ENCODE measurements around the gene PFKP.

The PFKP gene

DNA sequence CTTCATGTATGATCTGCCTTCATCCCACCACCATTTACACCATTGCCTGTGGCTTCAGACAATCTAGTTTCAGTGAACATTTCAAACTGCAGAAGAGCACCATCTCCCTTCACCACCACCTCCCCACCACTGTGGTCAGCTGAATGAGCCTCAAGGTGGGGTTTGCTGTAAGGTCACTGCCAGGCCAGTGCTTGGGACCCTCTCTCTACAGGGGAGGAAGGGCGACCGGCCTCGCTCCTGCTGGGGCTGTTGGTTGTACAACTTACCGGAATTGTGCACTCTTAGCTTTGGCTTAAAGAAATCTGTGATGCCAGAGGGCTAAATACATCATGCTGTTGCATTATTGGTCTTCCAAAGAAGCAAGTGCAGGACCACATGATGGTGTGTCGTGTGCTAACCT lies 26.6 kb downstream of the PFKP start:
- peak overlapping the region; percentile 99 for H3K27ac ChIP-seq
- no peak for DNase-seq
- in situ Hi-C loops (cut with HindIII; ENCODE audit: low pct_ligation_motif_present, low sequenced_read_pairs): no loop called here
- TF ChIP-seq, protein P1, sequence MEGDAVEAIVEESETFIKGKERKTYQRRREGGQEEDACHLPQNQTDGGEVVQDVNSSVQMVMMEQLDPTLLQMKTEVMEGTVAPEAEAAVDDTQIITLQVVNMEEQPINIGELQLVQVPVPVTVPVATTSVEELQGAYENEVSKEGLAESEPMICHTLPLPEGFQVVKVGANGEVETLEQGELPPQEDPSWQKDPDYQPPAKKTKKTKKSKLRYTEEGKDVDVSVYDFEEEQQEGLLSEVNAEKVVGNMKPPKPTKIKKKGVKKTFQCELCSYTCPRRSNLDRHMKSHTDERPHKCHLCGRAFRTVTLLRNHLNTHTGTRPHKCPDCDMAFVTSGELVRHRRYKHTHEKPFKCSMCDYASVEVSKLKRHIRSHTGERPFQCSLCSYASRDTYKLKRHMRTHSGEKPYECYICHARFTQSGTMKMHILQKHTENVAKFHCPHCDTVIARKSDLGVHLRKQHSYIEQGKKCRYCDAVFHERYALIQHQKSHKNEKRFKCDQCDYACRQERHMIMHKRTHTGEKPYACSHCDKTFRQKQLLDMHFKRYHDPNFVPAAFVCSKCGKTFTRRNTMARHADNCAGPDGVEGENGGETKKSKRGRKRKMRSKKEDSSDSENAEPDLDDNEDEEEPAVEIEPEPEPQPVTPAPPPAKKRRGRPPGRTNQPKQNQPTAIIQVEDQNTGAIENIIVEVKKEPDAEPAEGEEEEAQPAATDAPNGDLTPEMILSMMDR (IDR thresholded peaks at IDR 0.05; ENCODE audit: low read depth, low read length, missing control alignments): no peak
- no peaks in the 10 kb centered on the region for H3K27me3 ChIP-seq (replicated peaks)
- no peak overlapping the region for H3K4me3 ChIP-seq (ENCODE audit: low read depth, low read length)
- peaks cover 4% of the 10 kb centered on the region for H3K36me3 ChIP-seq (replicated peaks)

DNA sequence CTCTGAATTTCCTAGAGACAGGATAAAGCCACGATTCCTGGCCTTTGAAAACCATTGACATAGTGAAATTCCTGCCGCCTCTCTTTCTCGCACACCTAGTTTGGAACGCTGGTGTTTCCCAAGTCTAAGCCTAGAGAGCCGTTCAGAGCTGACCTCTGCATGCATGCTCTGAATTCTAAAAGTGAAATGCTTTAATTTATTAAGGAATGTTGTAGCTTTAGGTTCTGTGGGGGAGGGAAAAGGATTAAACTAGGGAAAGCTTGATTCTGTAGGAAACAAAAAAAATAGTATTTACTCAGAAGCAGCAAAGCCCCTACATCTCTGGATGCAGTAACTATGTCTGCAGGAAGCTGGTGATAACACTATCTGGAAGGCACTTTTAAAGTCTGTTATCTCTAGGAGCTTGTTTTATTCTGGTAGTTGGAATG lies 27.3 kb downstream of the PFKP start:
- no peak overlapping the region for H3K4me3 ChIP-seq (ENCODE audit: low read depth, low read length)
- in situ Hi-C loops (cut with HindIII; ENCODE audit: low pct_ligation_motif_present, low sequenced_read_pairs): no loop called here
- TF ChIP-seq, protein P1 (IDR thresholded peaks at IDR 0.05; ENCODE audit: low read depth, low read length, missing control alignments): no peak

DNA sequence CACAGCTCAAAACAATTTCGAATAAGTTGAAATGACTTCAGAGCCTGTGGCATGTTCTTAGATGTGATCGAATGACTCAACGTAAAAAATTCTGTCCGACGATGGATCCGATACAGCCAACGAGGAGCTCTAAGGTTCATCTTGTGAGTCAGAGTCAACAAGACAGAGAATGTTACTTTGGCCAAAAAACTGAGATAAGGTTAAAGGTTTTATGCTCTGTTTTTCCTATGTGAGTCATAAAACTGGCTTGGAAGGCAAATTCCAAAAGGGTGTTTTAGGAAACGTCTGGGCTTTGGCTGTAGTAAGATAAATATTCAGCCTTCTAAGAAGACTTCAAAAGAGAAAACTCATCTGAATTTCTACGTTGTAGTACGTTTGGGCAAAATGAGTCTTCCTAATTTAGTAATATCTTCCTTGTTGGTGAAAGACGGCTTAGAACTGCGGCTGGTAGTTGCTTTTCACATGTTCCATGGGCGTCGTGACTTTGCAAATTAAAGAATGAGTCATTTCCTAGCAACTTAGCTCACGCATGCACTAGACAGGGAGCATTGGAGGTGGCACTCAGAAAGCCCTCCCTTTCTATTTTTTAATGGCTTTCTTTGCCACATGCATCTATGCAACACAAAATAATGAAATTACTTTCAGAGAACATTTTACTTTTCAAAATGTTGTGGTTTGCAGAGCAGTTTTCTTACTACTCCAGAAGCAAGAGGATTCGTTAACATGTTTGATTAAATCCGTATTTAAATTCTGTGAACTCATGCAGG lies 28.2 kb downstream of the PFKP start:
- Histone ChIP-seq H3K4me3 (ENCODE audit: low read depth, low read length) (no peak overlapping the region), H3K27ac (peak overlapping the region; percentile 99), H3K36me3 (replicated peaks) (peaks cover 14% of the 10 kb centered on the region), H3K27me3 (replicated peaks) (no peaks in the 10 kb centered on the region)
- DNase-seq: peak; percentile 99
- TF ChIP-seq, protein P1 (IDR thresholded peaks at IDR 0.05; ENCODE audit: low read depth, low read length, missing control alignments): no peak
- in situ Hi-C loops (cut with HindIII; ENCODE audit: low pct_ligation_motif_present, low sequenced_read_pairs): no loop called here

More for the DNA sequence above, 27.3 kb downstream of the PFKP start:
- H3K27ac ChIP-seq: peak overlapping the region; percentile 99
- DNase-seq: no peak
- no peaks in the 10 kb centered on the region for H3K27me3 ChIP-seq (replicated peaks)
- peaks cover 5% of the 10 kb centered on the region for H3K36me3 ChIP-seq (replicated peaks)

DNA sequence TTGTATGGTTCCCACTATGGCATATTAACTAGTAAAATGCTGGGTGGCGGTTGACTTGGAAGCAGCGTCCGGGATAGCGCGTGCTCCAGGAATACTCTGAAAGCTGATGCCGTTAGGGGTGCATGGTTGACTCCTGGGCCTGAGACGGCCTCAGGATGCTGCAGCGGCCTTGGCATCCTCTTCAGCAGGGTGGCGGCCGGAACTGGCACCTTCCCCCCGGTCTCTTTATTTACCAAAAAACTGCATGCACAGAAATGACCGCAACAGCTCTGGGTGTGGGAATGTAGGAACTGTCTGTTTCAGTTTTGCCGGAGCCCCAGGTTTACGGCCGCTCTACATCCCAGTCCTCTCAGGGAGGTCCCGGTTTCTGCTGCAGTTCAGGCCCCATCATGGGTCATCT lies 28.8 kb downstream of the PFKP start:
- in situ Hi-C loops (cut with HindIII; ENCODE audit: low pct_ligation_motif_present, low sequenced_read_pairs): no loop called here
- peak overlapping the region; percentile 99 for H3K27ac ChIP-seq
- DNase-seq: no peak
- H3K4me3 ChIP-seq (ENCODE audit: low read depth, low read length): no peak overlapping the region
- TF ChIP-seq, protein P1 (IDR thresholded peaks at IDR 0.05; ENCODE audit: low read depth, low read length, missing control alignments): no peak
- peaks cover 18% of the 10 kb centered on the region for H3K36me3 ChIP-seq (replicated peaks)
- H3K27me3 ChIP-seq (replicated peaks): no peaks in the 10 kb centered on the region

DNA sequence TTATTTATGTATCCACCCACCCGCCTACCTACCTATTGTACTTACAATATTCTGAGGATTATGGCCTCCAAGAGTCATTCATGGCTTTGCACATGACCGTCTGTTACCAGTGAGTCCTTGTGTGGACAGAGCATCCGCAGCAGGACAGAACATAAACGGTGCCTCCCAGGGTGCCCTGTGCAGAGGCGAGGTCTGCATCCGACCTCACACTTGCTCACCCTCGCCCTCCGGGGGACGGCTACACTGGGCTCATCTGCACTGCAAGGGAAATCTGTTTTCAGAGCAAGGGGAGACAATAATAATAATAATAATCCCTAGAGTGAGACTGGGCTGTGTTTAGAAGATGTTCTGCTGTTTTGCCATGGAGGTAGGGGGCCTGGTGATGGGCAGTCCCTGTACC lies 29.8 kb downstream of the PFKP start:
- peak overlapping the region; percentile 99 for H3K27ac ChIP-seq

More for the DNA sequence above, 29.8 kb downstream of the PFKP start:
- DNase-seq: no peak
- Histone ChIP-seq H3K4me3 (ENCODE audit: low read depth, low read length) (no peak overlapping the region), H3K36me3 (replicated peaks) (peaks cover 25% of the 10 kb centered on the region), H3K27me3 (replicated peaks) (no peaks in the 10 kb centered on the region)
- TF ChIP-seq, protein P1 (IDR thresholded peaks at IDR 0.05; ENCODE audit: low read depth, low read length, missing control alignments): no peak
- in situ Hi-C loops (cut with HindIII; ENCODE audit: low pct_ligation_motif_present, low sequenced_read_pairs): no loop called here

Data from brain microvascular endothelial cell (primary cell).